Breast epithelium (tissue), 3 donors: ENCODE data around the gene RUFY1.

Source experiments
- CTCF ChIP-seq, 3 donors: fragments of 450-650 bp; IDR thresholded peaks; one replicate each; pipeline ENCODE4 v1.5.1; 2016 to 2017; ENCODE audit warnings: antibody characterized with exemption in 3 of 3, mild to moderate bottlenecking in 3 of 3, moderate library complexity in 3 of 3
- POLR2A ChIP-seq: fragments of 450-650 bp; IDR thresholded peaks from one replicate; pipeline ENCODE4 v1.6.1; 2016; ENCODE audit warnings: antibody characterized with exemption, mild to moderate bottlenecking, moderate library complexity

GRCh38 chr5:179601871-179602625 lies 51.7 kb downstream of the RUFY1 start:
- TF ChIP-seq CTCF (IDR thresholded peaks at IDR 0.05) (no peak), POLR2A (no peak)
